ENCODE results near the gene GNG5.

Gene GNG5

DNA sequence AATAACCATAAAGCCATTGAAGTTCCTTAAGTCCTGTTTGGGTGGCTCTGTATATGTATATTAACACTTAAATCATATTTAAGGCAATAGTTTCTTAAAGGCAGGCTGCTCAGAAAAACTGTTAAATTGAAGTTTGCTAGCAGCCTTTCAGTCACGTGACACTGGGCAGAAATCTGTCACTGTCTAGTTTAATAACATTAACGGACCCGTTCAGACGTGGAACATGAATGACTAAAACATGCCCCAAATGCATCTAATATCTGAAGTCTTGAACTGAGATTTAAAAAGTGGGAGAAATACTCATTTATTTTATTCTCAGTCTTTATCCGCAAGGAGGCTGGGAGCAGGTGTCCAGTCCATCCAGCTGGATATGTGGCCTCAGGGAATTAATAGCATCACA is 3.5 kb downstream of the GNG5 start:
- H3K4me2 ChIP-seq (ENCODE audit: low read depth, low read length, poor library complexity, severe bottlenecking): peak overlapping the region; percentile 83
- H4K20me1 ChIP-seq (ENCODE audit: insufficient read depth, low read length, poor library complexity, severe bottlenecking): peaks cover 76% of the 10 kb centered on the region

DNA sequence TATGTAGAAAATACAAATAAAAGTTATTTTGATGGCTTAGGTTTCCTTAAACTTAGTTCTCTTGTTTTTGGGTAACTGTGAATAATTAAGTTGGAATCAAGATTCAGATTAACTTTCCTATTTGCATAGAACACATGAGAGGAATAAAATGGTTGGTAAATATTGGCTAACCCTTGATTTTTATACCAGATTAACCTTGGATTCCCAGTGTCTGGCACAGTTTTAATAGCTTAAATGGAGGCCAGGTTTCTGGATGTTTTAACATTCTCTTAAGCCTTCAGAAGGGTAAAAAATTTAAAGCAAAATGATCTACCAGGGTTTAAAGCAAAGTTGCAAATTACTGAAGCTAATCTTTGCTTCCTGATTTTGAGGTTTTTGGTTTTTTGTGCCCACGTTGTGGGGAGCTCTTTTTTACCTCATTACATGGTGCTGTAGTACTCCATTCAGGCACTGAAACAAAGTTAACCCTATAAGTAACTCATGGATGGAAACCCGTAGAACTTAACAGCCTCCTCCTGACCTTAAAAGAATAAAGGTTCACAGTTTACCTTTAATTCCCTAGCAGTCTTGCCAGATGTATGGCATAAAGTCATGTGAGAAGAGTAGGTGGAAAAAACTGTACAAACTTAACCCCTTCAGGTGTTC is 8.6 kb downstream of the GNG5 start:
- Histone ChIP-seq H3K36me3 (ENCODE audit: insufficient read depth, low read length) (peaks cover 84% of the 10 kb centered on the region), H3K27me3 (ENCODE audit: insufficient read depth, low read length, poor library complexity, severe bottlenecking) (no peaks in the 10 kb centered on the region), H3K4me3 (ENCODE audit: low read length, poor library complexity, severe bottlenecking) (no peak overlapping the region), H4K20me1 (ENCODE audit: insufficient read depth, low read length, poor library complexity, severe bottlenecking) (peaks cover 46% of the 10 kb centered on the region), H3K9me3 (ENCODE audit: insufficient read depth, low read depth, low read length) (no peaks in the 10 kb centered on the region), H3F3A (ENCODE audit: low read depth) (0 out of 2 replicates have a peak, but pooled peaks cover 4% of the 10 kb centered on the region), H3K9ac (ENCODE audit: low read depth, low read length, poor library complexity, severe bottlenecking) (no peak overlapping the region), H2AFZ (ENCODE audit: low read length) (no peak overlapping the region), H3K4me2 (ENCODE audit: low read depth, low read length, poor library complexity, severe bottlenecking) (no peak overlapping the region), H3K79me2 (ENCODE audit: insufficient read depth, low read length) (peaks cover 40% of the 10 kb centered on the region), H3K4me1 (ENCODE audit: insufficient read depth, low read length, poor library complexity, severe bottlenecking) (peaks cover 29% of the 10 kb centered on the region), H3K9me2 (replicated peaks; ENCODE audit: low read depth, low read length) (no peaks in the 10 kb centered on the region)
- TF ChIP-seq EZH2phosphoT487 (IDR thresholded peaks at IDR 0.05; ENCODE audit: borderline replicate concordance): no peak
- TF ChIP-seq, protein P1, sequence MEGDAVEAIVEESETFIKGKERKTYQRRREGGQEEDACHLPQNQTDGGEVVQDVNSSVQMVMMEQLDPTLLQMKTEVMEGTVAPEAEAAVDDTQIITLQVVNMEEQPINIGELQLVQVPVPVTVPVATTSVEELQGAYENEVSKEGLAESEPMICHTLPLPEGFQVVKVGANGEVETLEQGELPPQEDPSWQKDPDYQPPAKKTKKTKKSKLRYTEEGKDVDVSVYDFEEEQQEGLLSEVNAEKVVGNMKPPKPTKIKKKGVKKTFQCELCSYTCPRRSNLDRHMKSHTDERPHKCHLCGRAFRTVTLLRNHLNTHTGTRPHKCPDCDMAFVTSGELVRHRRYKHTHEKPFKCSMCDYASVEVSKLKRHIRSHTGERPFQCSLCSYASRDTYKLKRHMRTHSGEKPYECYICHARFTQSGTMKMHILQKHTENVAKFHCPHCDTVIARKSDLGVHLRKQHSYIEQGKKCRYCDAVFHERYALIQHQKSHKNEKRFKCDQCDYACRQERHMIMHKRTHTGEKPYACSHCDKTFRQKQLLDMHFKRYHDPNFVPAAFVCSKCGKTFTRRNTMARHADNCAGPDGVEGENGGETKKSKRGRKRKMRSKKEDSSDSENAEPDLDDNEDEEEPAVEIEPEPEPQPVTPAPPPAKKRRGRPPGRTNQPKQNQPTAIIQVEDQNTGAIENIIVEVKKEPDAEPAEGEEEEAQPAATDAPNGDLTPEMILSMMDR (conservative IDR thresholded peaks at IDR 0.05; ENCODE audit: low read length): no peak

More for the DNA sequence above, 3.5 kb downstream of the GNG5 start:
- peaks cover 7% of the 10 kb centered on the region for H3F3A ChIP-seq (ENCODE audit: low read depth)
- no peak overlapping the region for H2AFZ ChIP-seq (ENCODE audit: low read length)
- no peaks in the 10 kb centered on the region for H3K9me2 ChIP-seq (replicated peaks; ENCODE audit: low read depth, low read length)
- peaks cover 33% of the 10 kb centered on the region for H3K36me3 ChIP-seq (ENCODE audit: insufficient read depth, low read length)
- no peaks in the 10 kb centered on the region for H3K27me3 ChIP-seq (ENCODE audit: insufficient read depth, low read length, poor library complexity, severe bottlenecking)
- H3K4me1 ChIP-seq (ENCODE audit: insufficient read depth, low read length, poor library complexity, severe bottlenecking): peaks cover 53% of the 10 kb centered on the region
- TF ChIP-seq EZH2phosphoT487 (IDR thresholded peaks at IDR 0.05; ENCODE audit: borderline replicate concordance): no peak
- TF ChIP-seq, protein P1 (conservative IDR thresholded peaks at IDR 0.05; ENCODE audit: low read length): no peak
- H3K9me3 ChIP-seq (ENCODE audit: insufficient read depth, low read depth, low read length): no peaks in the 10 kb centered on the region
- peak overlapping the region; percentile 96 for H3K4me3 ChIP-seq (ENCODE audit: low read length, poor library complexity, severe bottlenecking)
- H3K9ac ChIP-seq (ENCODE audit: low read depth, low read length, poor library complexity, severe bottlenecking): peak overlapping the region; percentile 94
- peaks cover 75% of the 10 kb centered on the region for H3K79me2 ChIP-seq (ENCODE audit: insufficient read depth, low read length)

DNA sequence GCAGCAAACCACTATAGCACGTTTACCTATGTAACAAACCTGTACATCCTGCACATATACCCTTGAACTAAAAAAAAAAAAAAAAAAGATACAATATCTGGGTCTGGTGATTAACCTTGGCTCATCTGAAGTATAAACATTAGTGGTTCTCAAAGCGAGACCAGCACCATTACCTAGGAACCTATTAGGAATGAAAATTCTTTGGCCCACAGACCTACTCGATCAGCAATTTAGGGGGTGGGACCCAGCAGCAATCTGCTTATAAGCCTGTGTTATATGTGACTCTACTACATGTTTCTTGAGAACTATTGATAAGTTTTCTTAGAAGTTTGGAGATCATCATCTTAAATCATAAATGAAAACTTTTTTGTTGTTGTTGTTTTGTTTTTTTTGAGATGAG is 9.9 kb downstream of the GNG5 start:
- no peak overlapping the region for H2AFZ ChIP-seq (ENCODE audit: low read length)
- peaks cover 34% of the 10 kb centered on the region for H4K20me1 ChIP-seq (ENCODE audit: insufficient read depth, low read length, poor library complexity, severe bottlenecking)
- H3K9me2 ChIP-seq (replicated peaks; ENCODE audit: low read depth, low read length): no peaks in the 10 kb centered on the region
- H3F3A ChIP-seq (ENCODE audit: low read depth): 0 out of 2 replicates have a peak, but pooled peaks cover 4% of the 10 kb centered on the region
- peaks cover 95% of the 10 kb centered on the region for H3K36me3 ChIP-seq (ENCODE audit: insufficient read depth, low read length)
- TF ChIP-seq EZH2phosphoT487 (IDR thresholded peaks at IDR 0.05; ENCODE audit: borderline replicate concordance): no peak
- TF ChIP-seq, protein P1 (conservative IDR thresholded peaks at IDR 0.05; ENCODE audit: low read length): no peak
- peaks cover 28% of the 10 kb centered on the region for H3K79me2 ChIP-seq (ENCODE audit: insufficient read depth, low read length)
- no peak overlapping the region for H3K9ac ChIP-seq (ENCODE audit: low read depth, low read length, poor library complexity, severe bottlenecking)
- H3K27me3 ChIP-seq (ENCODE audit: insufficient read depth, low read length, poor library complexity, severe bottlenecking): no peaks in the 10 kb centered on the region
- H3K4me3 ChIP-seq (ENCODE audit: low read length, poor library complexity, severe bottlenecking): no peak overlapping the region
- H3K9me3 ChIP-seq (ENCODE audit: insufficient read depth, low read depth, low read length): no peaks in the 10 kb centered on the region
- H3K4me1 ChIP-seq (ENCODE audit: insufficient read depth, low read length, poor library complexity, severe bottlenecking): peaks cover 20% of the 10 kb centered on the region
- no peak overlapping the region for H3K4me2 ChIP-seq (ENCODE audit: low read depth, low read length, poor library complexity, severe bottlenecking)
